ENCODE measurements around the gene SERTAD1. TPM values are rescaled to one million over a fixed set of nuclear protein-coding genes. Genes with fewer than 3 reads are reported as not detected.

SERTAD1 gene
- total and polyA plus RNA-seq, 2 of the 8 experiments (the other 6 are each of a cell fraction or from before 2014, with no cell fraction given), result 5.4 to 6.6 TPM

- TF ChIP-seq JUND (IDR thresholded peaks at IDR 0.05; ENCODE audit: low read length) (no peak), MAFK (IDR thresholded peaks at IDR 0.05; ENCODE audit: low read depth, low read length) (no peak), KDM1A (IDR thresholded peaks at IDR 0.05; ENCODE audit: borderline replicate concordance, low read length) (no peak), PHF8 (conservative IDR thresholded peaks at IDR 0.05; ENCODE audit: low read depth, low read length) (no peak)
Measured at GRCh38 chr19:40415768-40416167, 10.0 kb downstream of the SERTAD1 start (continued).
